GM18867 (cell line): ENCODE results near the gene SPEG.

ENCODE experiments used
- ATAC-seq: cut with Tn5 transposase; IDR thresholded peaks from one replicate; pipeline ENCODE4 v1.9.1; 2021; ENCODE audit warnings: mild to moderate bottlenecking, moderate library complexity; ENCODE audit not compliant: unreplicated experiment

Gene SPEG

DNA sequence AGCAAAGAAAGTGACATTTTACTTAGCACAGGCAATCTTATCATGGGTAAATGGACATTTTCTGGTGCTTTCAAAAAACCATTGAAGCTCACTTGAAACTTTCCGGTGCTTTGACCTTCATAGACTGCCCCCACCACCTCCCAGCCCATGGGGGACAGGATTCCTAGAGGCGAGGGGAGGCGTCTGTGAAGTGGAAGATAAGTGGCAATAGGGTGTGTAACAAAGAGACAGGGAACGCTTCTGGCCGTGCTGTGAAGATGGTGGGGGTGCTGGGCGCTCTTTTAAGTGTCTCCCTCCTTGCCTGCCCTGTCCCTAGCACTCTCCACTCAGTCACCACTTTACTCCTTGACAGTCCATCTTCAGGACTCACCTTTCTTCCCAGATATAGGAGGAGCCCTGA, 40.6 kb downstream of the SPEG start:
- no peak for ATAC-seq

- ATAC-seq: no peak
Measured at GRCh38 chr2:219475697-219476651, 41.3 kb downstream of the SPEG start.

DNA sequence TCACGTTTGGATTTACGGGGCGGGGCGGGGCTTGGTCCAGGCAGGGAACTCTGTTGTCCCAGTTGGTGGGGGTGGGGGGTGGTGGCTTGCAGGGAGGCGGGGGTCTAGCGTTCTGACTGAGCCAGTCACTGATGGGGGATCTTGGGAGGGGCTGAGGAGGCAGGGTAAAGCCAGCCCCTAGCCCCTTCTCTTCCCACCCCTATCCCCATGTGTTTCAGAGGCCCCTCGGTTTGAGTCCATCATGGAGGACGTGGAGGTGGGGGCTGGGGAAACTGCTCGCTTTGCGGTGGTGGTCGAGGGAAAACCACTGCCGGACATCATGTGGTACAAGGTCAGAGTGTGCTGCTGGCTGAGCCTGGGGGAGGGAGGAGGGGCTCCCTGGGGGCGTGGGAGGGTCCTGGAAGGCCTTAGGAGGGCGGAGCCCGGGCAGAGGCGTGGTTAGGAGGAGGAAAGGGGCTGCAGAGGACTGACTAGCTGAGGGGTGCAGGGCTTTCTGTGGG, 42.1 kb downstream of the SPEG start:
- no peak for ATAC-seq

GRCh38 chr2:219477179-219477578, 42.5 kb downstream of the SPEG start:
- ATAC-seq: no peak

DNA sequence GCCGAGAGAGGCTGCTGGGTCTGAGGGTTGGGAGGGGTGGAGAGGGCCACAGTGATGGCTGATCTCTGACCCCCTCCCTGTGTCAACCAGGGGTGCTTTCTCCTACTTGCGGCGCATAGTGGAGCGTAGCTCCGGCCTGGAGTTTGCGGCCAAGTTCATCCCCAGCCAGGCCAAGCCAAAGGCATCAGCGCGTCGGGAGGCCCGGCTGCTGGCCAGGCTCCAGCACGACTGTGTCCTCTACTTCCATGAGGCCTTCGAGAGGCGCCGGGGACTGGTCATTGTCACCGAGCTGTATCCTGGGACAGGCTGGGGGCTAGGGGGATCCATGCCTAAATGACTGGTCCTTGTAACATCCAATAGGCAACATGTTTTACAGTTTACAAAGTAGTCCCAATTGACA, 43.2 kb downstream of the SPEG start:
- no peak for ATAC-seq

- no peak for ATAC-seq
Measured at GRCh38 chr2:219478916-219479315, 44.3 kb downstream of the SPEG start.

DNA sequence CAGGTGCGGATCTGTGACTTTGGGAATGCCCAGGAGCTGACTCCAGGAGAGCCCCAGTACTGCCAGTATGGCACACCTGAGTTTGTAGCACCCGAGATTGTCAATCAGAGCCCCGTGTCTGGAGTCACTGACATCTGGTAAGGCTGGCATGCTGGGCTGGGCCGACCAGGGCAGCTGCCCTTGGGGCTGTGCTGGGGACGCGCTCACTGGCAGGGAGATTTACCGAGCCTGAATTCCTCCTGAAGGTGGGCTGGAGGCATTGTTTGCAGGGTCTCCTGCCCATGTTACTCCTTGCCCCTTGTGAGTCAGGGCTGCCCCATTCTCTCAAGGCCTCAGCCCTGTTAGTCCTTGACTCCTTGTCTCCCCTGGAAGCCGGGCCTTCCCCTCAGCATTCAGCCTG, 45.4 kb downstream of the SPEG start:
- ATAC-seq: no peak

DNA sequence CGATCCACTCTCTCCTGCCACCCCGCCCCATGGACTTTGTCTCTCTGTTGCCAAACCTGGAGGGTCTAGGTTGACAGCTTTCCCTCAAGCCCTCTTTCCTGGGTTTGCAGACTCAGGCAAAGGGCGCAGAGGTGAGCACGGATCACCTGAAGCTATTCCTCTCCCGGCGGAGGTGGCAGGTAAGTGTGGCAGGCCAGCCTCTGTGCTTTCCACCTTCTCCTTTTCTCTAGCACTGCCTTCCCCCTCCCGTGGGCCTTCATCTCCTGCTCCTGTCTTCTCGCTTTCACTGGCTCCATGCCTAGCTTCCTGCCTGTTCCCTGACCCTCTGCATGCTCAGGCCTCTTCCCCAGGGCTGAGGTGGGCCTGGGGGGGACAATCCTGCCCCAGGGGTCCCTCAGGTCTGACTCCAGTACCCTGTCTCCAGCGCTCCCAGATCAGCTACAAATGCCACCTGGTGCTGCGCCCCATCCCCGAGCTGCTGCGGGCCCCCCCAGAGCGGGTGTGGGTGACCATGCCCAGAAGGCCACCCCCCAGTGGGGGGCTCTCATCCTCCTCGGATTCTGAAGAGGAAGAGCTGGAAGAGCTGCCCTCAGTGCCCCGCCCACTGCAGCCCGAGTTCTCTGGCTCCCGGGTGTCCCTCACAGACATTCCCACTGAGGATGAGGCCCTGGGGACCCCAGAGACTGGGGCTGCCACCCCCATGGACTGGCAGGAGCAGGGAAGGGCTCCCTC, 48.2 kb downstream of the SPEG start:
- ATAC-seq: no peak

DNA sequence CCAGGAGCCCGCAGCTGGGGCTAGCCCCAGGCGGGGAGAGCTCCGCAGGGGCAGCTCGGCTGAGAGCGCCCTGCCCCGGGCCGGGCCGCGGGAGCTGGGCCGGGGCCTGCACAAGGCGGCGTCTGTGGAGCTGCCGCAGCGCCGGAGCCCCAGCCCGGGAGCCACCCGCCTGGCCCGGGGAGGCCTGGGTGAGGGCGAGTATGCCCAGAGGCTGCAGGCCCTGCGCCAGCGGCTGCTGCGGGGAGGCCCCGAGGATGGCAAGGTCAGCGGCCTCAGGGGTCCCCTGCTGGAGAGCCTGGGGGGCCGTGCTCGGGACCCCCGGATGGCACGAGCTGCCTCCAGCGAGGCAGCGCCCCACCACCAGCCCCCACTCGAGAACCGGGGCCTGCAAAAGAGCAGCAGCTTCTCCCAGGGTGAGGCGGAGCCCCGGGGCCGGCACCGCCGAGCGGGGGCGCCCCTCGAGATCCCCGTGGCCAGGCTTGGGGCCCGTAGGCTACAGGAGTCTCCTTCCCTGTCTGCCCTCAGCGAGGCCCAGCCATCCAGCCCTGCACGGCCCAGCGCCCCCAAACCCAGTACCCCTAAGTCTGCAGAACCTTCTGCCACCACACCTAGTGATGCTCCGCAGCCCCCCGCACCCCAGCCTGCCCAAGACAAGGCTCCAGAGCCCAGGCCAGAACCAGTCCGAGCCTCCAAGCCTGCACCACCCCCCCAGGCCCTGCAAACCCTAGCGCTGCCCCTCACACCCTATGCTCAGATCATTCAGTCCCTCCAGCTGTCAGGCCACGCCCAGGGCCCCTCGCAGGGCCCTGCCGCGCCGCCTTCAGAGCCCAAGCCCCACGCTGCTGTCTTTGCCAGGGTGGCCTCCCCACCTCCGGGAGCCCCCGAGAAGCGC, 49.1 kb downstream of the SPEG start:
- no peak for ATAC-seq

GRCh38 chr2:219484343-219485200, 49.9 kb downstream of the SPEG start:
- ATAC-seq: no peak

DNA sequence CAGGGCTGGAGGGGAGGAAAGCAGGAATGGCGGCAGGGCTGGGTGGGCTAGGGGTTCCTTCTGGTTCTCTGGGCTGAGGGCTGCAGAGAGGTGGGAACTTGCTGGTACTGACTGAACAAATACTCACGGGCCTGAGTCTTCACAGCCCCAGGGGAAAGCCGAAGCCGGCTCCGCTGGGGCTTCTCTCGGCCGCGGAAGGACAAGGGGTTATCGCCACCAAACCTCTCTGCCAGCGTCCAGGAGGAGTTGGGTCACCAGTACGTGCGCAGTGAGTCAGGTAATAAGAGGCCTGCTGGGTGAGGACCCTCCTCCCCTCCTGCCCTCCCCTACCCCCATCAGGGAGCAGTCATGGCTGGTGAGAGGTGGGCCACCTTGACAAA, 50.5 kb downstream of the SPEG start:
- ATAC-seq: no peak

- ATAC-seq: no peak
Measured at GRCh38 chr2:219486380-219486959, 51.8 kb downstream of the SPEG start.

GRCh38 chr2:219488149-219488843, 53.7 kb downstream of the SPEG start:
- no peak for ATAC-seq

- no peak for ATAC-seq
Measured at GRCh38 chr2:219488844-219489194, 54.2 kb downstream of the SPEG start.

- no peak for ATAC-seq
Measured at GRCh38 chr2:219489315-219489714, 54.7 kb downstream of the SPEG start.

DNA sequence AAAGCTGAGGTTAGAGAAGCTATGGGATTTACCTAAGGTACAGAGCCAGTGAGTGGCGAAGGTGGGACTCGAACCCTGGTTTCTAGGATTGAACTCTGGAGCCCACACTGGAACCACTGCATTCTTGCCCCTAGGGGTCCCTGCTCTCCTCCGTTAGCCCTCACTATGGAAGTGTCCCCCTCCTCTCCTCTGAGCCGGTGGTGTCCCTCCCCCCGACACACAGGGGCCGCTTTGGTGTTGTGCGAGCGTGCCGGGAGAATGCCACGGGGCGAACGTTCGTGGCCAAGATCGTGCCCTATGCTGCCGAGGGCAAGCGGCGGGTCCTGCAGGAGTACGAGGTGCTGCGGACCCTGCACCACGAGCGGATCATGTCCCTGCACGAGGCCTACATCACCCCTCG, 55.5 kb downstream of the SPEG start:
- no peak for ATAC-seq

DNA sequence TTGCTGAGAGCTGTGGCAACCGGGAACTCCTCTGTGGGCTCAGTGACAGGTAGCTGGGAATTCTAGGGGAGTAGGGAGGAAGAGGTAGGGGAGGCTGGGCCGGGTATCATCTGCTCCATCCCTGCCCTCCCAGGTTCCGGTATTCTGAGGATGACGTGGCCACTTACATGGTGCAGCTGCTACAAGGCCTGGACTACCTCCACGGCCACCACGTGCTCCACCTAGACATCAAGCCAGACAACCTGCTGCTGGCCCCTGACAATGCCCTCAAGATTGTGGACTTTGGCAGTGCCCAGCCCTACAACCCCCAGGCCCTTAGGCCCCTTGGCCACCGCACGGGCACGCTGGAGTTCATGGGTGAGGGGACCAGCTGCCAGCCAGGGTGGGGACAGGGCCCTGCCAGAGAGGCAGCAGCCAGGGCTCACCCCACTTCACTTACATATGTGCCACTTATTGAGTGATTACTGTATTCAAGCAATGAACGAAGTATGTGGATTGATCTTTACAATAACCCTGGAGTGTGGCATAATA, 56.0 kb downstream of the SPEG start:
- no peak for ATAC-seq

DNA sequence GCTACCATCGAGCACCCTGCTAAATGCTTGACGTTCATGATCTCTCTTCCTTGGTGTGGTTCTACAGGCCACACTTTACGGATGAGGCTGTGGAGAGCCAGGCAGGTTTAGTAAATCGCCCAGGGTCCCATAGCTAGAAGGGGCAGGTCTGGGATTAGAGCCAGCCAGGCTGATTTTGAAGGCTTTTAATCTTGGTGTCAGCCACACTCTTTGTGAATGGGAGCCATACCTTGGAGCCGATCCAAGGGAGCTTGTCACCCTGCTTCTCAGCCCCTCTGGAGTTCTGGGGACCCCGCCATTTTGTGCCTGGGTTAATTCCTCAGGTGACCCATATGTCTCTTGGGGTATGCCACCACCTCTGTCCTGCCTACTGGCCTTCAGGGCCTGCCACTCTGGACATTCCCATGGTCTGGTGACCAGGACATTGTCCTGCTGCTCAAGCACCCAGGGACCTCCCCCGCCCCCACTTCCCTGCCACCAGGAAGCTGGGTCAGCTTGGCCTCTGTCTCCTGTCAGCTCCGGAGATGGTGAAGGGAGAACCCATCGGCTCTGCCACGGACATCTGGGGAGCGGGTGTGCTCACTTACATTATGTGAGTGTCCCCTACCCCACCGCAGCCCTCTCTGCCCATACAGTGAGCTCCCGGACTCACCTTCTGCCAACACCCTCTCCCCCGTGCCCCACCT, 56.8 kb downstream of the SPEG start:
- no peak for ATAC-seq
